ENCODE results near the gene RNF144A. TPM values are rescaled to one million over a fixed set of nuclear protein-coding genes. Genes with fewer than 3 reads are reported as not detected.

Gene RNF144A
- total RNA-seq, 3 donors from 2014 or later (not counting 1 experiment from before 2014, with no cell fraction given) = 17.3 to 36.7 (median 19.0) TPM

- H3K4me1 Mint-ChIP-seq = peaks cover 5 to 12% of the 10 kb centered on the region in 2 donors
- no peaks in the 10 kb centered on the region for H3K9me3 ChIP-seq (ENCODE audit: control insufficient read depth, insufficient read depth, low read length)
- no peak overlapping the region for H3K27ac Mint-ChIP-seq
- H3K9me3 Mint-ChIP-seq = no peaks in the 10 kb centered on the region
- H3K4me3 Mint-ChIP-seq = no peak overlapping the region
- H3K27me3 Mint-ChIP-seq (ENCODE audit: low read depth in 2 of 2) = no peaks in the 10 kb centered on the region
- no peak overlapping the region for H3K27ac ChIP-seq (ENCODE audit: low read length)
- intact Hi-C loops (cut with micrococcal nuclease) = no loop called here
- H3K4me1 ChIP-seq (ENCODE audit: control insufficient read depth, insufficient read depth, low read length) = no peaks in the 10 kb centered on the region
- TF ChIP-seq CTCF (IDR thresholded peaks at IDR 0.05) = no peak
- DNase-seq = no peak
- no peaks in the 10 kb centered on the region for H3K36me3 ChIP-seq (ENCODE audit: control insufficient read depth, insufficient read depth, low read length)
- no peaks in the 10 kb centered on the region for H3K36me3 Mint-ChIP-seq
- no peak overlapping the region for H3K4me3 ChIP-seq (ENCODE audit: low read length)
- 82% methylated on average over 6 of the region's 7 CpGs for WGBS (ENCODE audit: insufficient coverage)
- no peaks in the 10 kb centered on the region for H3K27me3 ChIP-seq (ENCODE audit: control insufficient read depth, insufficient read depth, low read length)
- no peak for ATAC-seq
These were observed 56.8 kb downstream of the RNF144A start for GRCh38 chr2:6973895-6974545.

- no peak for DNase-seq
- intact Hi-C loops (cut with micrococcal nuclease) = no loop called here
- ATAC-seq = no peak
- Histone ChIP-seq H3K36me3 (ENCODE audit: control insufficient read depth, insufficient read depth, low read length) (no peaks in the 10 kb centered on the region), H3K27me3 (ENCODE audit: control insufficient read depth, insufficient read depth, low read length) (no peaks in the 10 kb centered on the region), H3K4me1 (ENCODE audit: control insufficient read depth, insufficient read depth, low read length) (no peaks in the 10 kb centered on the region), H3K4me3 (ENCODE audit: low read length) (no peak overlapping the region), H3K9me3 (ENCODE audit: control insufficient read depth, insufficient read depth, low read length) (no peaks in the 10 kb centered on the region), H3K27ac (ENCODE audit: low read length) (no peak overlapping the region)
- Mint-ChIP-seq H3K36me3 (no peaks in the 10 kb centered on the region), H3K4me1 (peaks cover 5 to 12% of the 10 kb centered on the region in 2 donors), H3K9me3 (no peaks in the 10 kb centered on the region), H3K27ac (no peak overlapping the region), H3K27me3 (ENCODE audit: low read depth in 2 of 2) (no peaks in the 10 kb centered on the region), H3K4me3 (no peak overlapping the region)
- WGBS (ENCODE audit: insufficient coverage) = 67% methylated on average over 2 of the region's 3 CpGs
- no peak for TF ChIP-seq CTCF (IDR thresholded peaks at IDR 0.05)
These were observed 58.8 kb downstream of the RNF144A start for GRCh38 chr2:6975988-6976387.

- Mint-ChIP-seq H3K4me3 (no peak overlapping the region), H3K27ac (no peak overlapping the region), H3K36me3 (no peaks in the 10 kb centered on the region), H3K9me3 (no peaks in the 10 kb centered on the region), H3K27me3 (ENCODE audit: low read depth in 2 of 2) (no peaks in the 10 kb centered on the region), H3K4me1 (peaks cover 4 to 5% of the 10 kb centered on the region in 2 donors)
- DNase-seq = no peak
- Histone ChIP-seq H3K27ac (ENCODE audit: low read length) (no peak overlapping the region), H3K4me1 (ENCODE audit: control insufficient read depth, insufficient read depth, low read length) (no peaks in the 10 kb centered on the region), H3K27me3 (ENCODE audit: control insufficient read depth, insufficient read depth, low read length) (no peaks in the 10 kb centered on the region), H3K4me3 (ENCODE audit: low read length) (no peak overlapping the region), H3K36me3 (ENCODE audit: control insufficient read depth, insufficient read depth, low read length) (no peaks in the 10 kb centered on the region), H3K9me3 (ENCODE audit: control insufficient read depth, insufficient read depth, low read length) (no peaks in the 10 kb centered on the region)
- WGBS (ENCODE audit: insufficient coverage) = 98% methylated on average over 8 of the region's 9 CpGs
- intact Hi-C loops (cut with micrococcal nuclease) = no loop called here
- TF ChIP-seq CTCF (IDR thresholded peaks at IDR 0.05) = no peak
- no peak for ATAC-seq
These were observed 60.0 kb downstream of the RNF144A start for GRCh38 chr2:6977113-6977741.

All from natural killer cell (primary cell).